PC-9 (cell line): ENCODE data around the gene PCDHA10. TPM values are rescaled to one million over a fixed set of nuclear protein-coding genes. Genes with fewer than 3 reads are reported as not detected.
"Not testable (repeated sequence)": the region's sequence is repeated elsewhere in the genome, so short reads cannot be mapped to it uniquely, and the experiment has no call there.

ENCODE experiments used
- BruUV-seq: library from RNA; stranded (reverse); fragments of 400-500 nt; replicated peaks from 2 replicates; lab custom pipeline; 2021; lab: Mats Ljungman, UMichigan
- CTCF ChIA-PET: fragments of 300-600 bp; sonication (Branson Sonifier 250); formaldehyde crosslinking; loops from one replicate; lab custom pipeline; 2022; ENCODE audit warnings: antibody characterized with exemption; lab: Charles Lee
- POLR2A ChIA-PET: fragments of 300-600 bp; sonication (Branson Sonifier 250); formaldehyde crosslinking; loops from one replicate; lab custom pipeline; 2022; ENCODE audit warnings: antibody characterized with exemption; ENCODE audit not compliant: unreplicated experiment; lab: Charles Lee
- DNase-seq, 2 experiments: peaks; one replicate each; pipeline versions ENCODE4 v3.0.0 to v3.0.0-alpha.2; 2015 to 2022; ENCODE audit warnings: mixed read lengths in 1 of 2
- H2AFZ ChIP-seq: fragments of 200-600 bp; sonication (generic); 2 replicates; pipeline ENCODE4 v1.8.1; 2017; ENCODE audit warnings: antibody characterized with exemption
- H3F3A ChIP-seq: fragments of 200-600 bp; sonication (generic); 2 replicates; pipeline ENCODE4 v1.8.1; 2017; ENCODE audit warnings: antibody characterized with exemption, mild to moderate bottlenecking, low read depth; ENCODE audit not compliant: insufficient read depth
- H3K27ac ChIP-seq: fragments of 200-600 bp; sonication (generic); 2 replicates; pipeline ENCODE4 v1.6.1; 2016; ENCODE audit warnings: mixed run types
- H3K27me3 ChIP-seq: fragments of 200-600 bp; sonication (generic); 2 replicates; pipeline ENCODE4 v1.6.1; 2016; ENCODE audit warnings: low read depth, mixed run types; ENCODE audit not compliant: insufficient read depth
- H3K36me3 ChIP-seq: fragments of 200-600 bp; sonication (generic); 2 replicates; pipeline ENCODE4 v1.6.1; 2016; ENCODE audit warnings: low read depth, mixed run types
- H3K4me1 ChIP-seq: fragments of 200-600 bp; sonication (generic); replicated peaks from 2 replicates; pipeline ENCODE4 v1.6.1; 2016; ENCODE audit warnings: mixed run types; ENCODE audit not compliant: insufficient read depth
- H3K4me2 ChIP-seq: fragments of 200-600 bp; sonication (generic); 2 replicates; pipeline ENCODE4 v1.6.1; 2017; ENCODE audit warnings: mixed run types
- H3K4me3 ChIP-seq: fragments of 200-600 bp; sonication (generic); 2 replicates; pipeline ENCODE4 v1.6.1; 2016; ENCODE audit warnings: mixed run types
- H3K79me2 ChIP-seq: fragments of 200-600 bp; sonication (generic); 2 replicates; pipeline ENCODE4 v1.6.1; 2017; ENCODE audit warnings: low read depth, mixed run types
- H3K9me2 ChIP-seq: fragments of 200-600 bp; sonication (generic); 2 replicates; pipeline ENCODE4 v1.8.1; 2017; ENCODE audit warnings: mild to moderate bottlenecking; ENCODE audit not compliant: insufficient read depth
- H3K9me3 ChIP-seq: fragments of 200-600 bp; sonication (generic); 2 replicates; pipeline ENCODE4 v1.8.1; 2016; ENCODE audit warnings: low read depth; ENCODE audit not compliant: insufficient read depth
- H4K20me1 ChIP-seq: fragments of 200-600 bp; sonication (generic); 2 replicates; pipeline ENCODE4 v1.8.1; 2017; ENCODE audit not compliant: insufficient read depth
- CTCF ChIP-seq: fragments of 200-600 bp; sonication (generic); conservative IDR thresholded peaks from 2 replicates; pipeline ENCODE4 v1.6.1; 2017; ENCODE audit warnings: mixed run types, antibody characterized with exemption, mild to moderate bottlenecking, moderate library complexity
- EZH2 ChIP-seq: fragments of 200-600 bp; sonication (generic); IDR thresholded peaks from 2 replicates; pipeline ENCODE4 v1.8.0; 2017; ENCODE audit warnings: antibody characterized with exemption, low read depth
- intact Hi-C: fragments of 100-400 bp; cut with micrococcal nuclease; formaldehyde crosslinking; loops from one replicate; pipeline ENCODE4 v1.10.0; 2022; ENCODE audit not compliant: unreplicated experiment
- total RNA-seq: library from RNA; stranded (reverse); gene quantifications from 2 replicates; pipeline ENCODE4 v1.2.3, GENCODE V29; 2021

Gene PCDHA10
- total RNA-seq, 1 experiment from 2014 or later = not detected

DNA sequence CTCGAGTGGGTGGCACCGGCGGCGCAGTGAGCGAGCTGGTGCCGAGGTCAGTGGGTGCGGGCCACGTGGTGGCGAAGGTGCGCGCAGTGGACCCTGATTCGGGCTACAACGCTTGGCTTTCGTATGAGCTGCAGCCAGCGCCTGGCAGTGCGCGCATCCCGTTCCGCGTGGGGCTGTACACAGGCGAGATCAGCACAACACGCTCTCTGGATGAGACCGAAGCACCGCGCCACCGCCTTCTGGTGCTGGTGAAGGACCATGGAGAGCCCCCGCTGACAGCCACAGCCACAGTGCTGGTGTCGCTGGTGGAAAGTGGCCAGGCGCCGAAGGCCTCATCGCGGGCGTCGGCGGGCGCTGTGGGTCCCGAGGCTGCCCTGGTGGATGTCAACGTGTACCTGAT, 32.2 kb upstream of the PCDHA10 start:
- no peak for DNase-seq
- Histone ChIP-seq H2AFZ (no peak overlapping the region), H3K36me3 (no peaks in the 10 kb centered on the region), H3K27me3 (no peaks in the 10 kb centered on the region), H3K4me3 (no peak overlapping the region), H3K4me1 (no peaks in the 10 kb centered on the region), H3F3A (no peaks in the 10 kb centered on the region), H3K79me2 (no peaks in the 10 kb centered on the region), H3K4me2 (no peak overlapping the region), H3K9me2 (no peaks in the 10 kb centered on the region), H4K20me1 (no peaks in the 10 kb centered on the region), H3K9me3 (no peaks in the 10 kb centered on the region; the same call in 1 of the 2 replicates), H3K27ac (no peak overlapping the region)
- TF ChIP-seq CTCF = no peak
- no TSS peak for BruUV-seq
- intact Hi-C loops = no loop called here
- ChIA-PET CTCF (no interaction called here), POLR2A (no interaction called here)

DNA sequence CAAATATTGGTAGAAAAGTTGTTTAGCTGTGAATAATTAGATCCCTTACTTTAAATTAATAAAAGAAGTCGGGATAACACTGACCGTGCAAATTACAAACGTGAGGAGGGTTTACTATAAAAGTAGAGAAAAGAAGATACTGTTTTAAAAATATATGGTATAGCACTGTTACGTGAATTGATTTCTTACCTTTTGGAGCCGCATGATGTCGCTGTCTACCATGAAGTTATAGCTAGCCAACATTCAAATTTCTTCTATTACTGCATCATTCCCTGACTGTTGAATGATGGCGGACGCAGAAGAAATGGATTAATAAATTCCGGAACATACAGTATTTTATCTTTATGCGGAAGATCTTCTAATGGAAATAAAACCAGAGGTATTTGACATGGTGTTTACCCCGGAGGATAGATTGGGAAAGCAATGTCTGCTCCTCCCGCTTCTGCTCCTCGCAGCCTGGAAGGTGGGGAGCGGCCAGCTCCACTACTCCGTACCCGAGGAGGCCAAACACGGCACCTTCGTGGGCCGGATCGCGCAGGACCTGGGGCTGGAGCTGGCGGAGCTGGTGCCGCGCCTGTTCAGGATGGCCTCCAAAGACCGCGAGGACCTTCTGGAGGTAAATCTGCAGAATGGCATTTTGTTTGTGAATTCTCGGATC, 27.9 kb upstream of the PCDHA10 start, which contains the start of gene PCDHA6:
PCDHA6 (plus strand) TSS at position 257 of the 658 bp plus-strand sequence; CDS start at position 389, 132 bp downstream.
- no peaks in the 10 kb centered on the region for H3K4me1 ChIP-seq
- H3K27me3 ChIP-seq = no peaks in the 10 kb centered on the region
- no peak within 1 kb of the TSS for H2AFZ ChIP-seq
- no peaks in the 10 kb centered on the region for H3K36me3 ChIP-seq
- no peaks in the 10 kb centered on the region; the same call in 1 of the 2 replicates for H3K9me3 ChIP-seq
- DNase-seq = no peak
- POLR2A ChIA-PET = no interaction called here
- H3F3A ChIP-seq = no peaks in the 10 kb centered on the region
- intact Hi-C loops = no loop called here
- TF ChIP-seq CTCF (no peak), EZH2 (no peak)
- H4K20me1 ChIP-seq = no peaks in the 10 kb centered on the region
- H3K79me2 ChIP-seq = no peaks in the 10 kb centered on the region
- no TSS peak for BruUV-seq
- H3K4me3 ChIP-seq = no peak within 1 kb of the TSS
- no peak within 1 kb of the TSS for H3K4me2 ChIP-seq
- no peaks in the 10 kb centered on the region for H3K9me2 ChIP-seq
- CTCF ChIA-PET = interaction anchor here (1.0 kb wide), 1 partner anchor 14 kb away, joined by 3 read pairs; no protein-coding TSS in a partner anchor
- no peak within 1 kb of the TSS for H3K27ac ChIP-seq

DNA sequence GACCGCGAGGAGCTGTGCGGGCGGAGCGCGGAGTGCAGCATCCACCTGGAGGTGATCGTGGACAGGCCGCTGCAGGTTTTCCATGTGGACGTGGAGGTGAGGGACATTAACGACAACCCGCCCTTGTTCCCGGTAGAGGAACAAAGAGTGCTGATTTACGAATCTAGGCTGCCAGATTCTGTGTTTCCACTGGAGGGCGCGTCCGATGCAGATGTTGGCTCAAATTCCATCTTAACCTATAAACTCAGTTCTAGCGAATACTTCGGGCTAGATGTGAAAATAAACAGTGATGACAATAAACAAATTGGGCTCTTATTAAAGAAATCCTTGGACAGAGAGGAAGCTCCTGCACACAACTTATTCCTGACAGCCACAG, 27.3 kb upstream of the PCDHA10 start:
- Histone ChIP-seq H3K4me1 (no peaks in the 10 kb centered on the region), H3K4me2 (no peak overlapping the region), H3K9me3 (no peaks in the 10 kb centered on the region; the same call in 1 of the 2 replicates), H3F3A (no peaks in the 10 kb centered on the region), H4K20me1 (no peaks in the 10 kb centered on the region), H3K4me3 (no peak overlapping the region), H3K9me2 (no peaks in the 10 kb centered on the region), H3K27ac (no peak overlapping the region), H3K79me2 (no peaks in the 10 kb centered on the region), H2AFZ (no peak overlapping the region), H3K36me3 (no peaks in the 10 kb centered on the region), H3K27me3 (no peaks in the 10 kb centered on the region)
- TF ChIP-seq CTCF (no peak), EZH2 (no peak)
- no TSS peak for BruUV-seq
- intact Hi-C loops = no loop called here
- no peak for DNase-seq
- CTCF ChIA-PET = interaction anchor here (1.0 kb wide), 1 partner anchor 13 kb away, joined by 3 read pairs; no protein-coding TSS in a partner anchor
- POLR2A ChIA-PET = no interaction called here

- H3K9me3 ChIP-seq, POLR2A ChIA-PET, H3K36me3 ChIP-seq, H3K79me2 ChIP-seq, H3K27ac ChIP-seq, H4K20me1 ChIP-seq, H3K4me3 ChIP-seq, H3F3A ChIP-seq, H3K9me2 ChIP-seq, H2AFZ ChIP-seq, H3K4me2 ChIP-seq, H3K27me3 ChIP-seq, CTCF ChIA-PET, H3K4me1 ChIP-seq, BruUV-seq, intact Hi-C loops, DNase-seq: not testable (repeated sequence)
These were observed 25.9 kb upstream of the PCDHA10 start for GRCh38 chr5:140829511-140830501.
